ENCODE measurements around the gene FYTTD1. TPM values are rescaled to one million over a fixed set of nuclear protein-coding genes. Genes with fewer than 3 reads are reported as not detected.

The FYTTD1 gene
- total RNA-seq, 3 donors from 2014 or later (not counting 1 experiment from before 2014, with no cell fraction given): 58.0 to 75.6 (median 72.2) TPM

- peaks cover 5% of the 10 kb centered on the region for H3K4me1 ChIP-seq (ENCODE audit: control insufficient read depth, insufficient read depth, low read length)
- H3K36me3 ChIP-seq (ENCODE audit: control insufficient read depth, insufficient read depth, low read length): peaks cover 29% of the 10 kb centered on the region
- no peaks in the 10 kb centered on the region for H3K27me3 Mint-ChIP-seq (ENCODE audit: low read depth in 2 of 2)
- H3K27ac ChIP-seq (ENCODE audit: low read length): no peak overlapping the region
- H3K4me3 ChIP-seq (ENCODE audit: low read length): no peak overlapping the region
- H3K27me3 ChIP-seq (ENCODE audit: control insufficient read depth, insufficient read depth, low read length): no peaks in the 10 kb centered on the region
- ATAC-seq: no peak
- H3K36me3 Mint-ChIP-seq: no peaks in the 10 kb centered on the region
- intact Hi-C loops (cut with micrococcal nuclease): no loop called here
- H3K4me3 Mint-ChIP-seq: no peak overlapping the region
- H3K9me3 Mint-ChIP-seq: no peaks in the 10 kb centered on the region
- no peak overlapping the region for H3K27ac Mint-ChIP-seq
- H3K9me3 ChIP-seq (ENCODE audit: control insufficient read depth, insufficient read depth, low read length): no peaks in the 10 kb centered on the region
- H3K4me1 Mint-ChIP-seq: peaks cover 30 to 36% of the 10 kb centered on the region in 2 donors
- no CpG with 5 or more reads among the region's 3 CpGs for WGBS (ENCODE audit: insufficient coverage)
- DNase-seq: no peak
- TF ChIP-seq, protein P1, sequence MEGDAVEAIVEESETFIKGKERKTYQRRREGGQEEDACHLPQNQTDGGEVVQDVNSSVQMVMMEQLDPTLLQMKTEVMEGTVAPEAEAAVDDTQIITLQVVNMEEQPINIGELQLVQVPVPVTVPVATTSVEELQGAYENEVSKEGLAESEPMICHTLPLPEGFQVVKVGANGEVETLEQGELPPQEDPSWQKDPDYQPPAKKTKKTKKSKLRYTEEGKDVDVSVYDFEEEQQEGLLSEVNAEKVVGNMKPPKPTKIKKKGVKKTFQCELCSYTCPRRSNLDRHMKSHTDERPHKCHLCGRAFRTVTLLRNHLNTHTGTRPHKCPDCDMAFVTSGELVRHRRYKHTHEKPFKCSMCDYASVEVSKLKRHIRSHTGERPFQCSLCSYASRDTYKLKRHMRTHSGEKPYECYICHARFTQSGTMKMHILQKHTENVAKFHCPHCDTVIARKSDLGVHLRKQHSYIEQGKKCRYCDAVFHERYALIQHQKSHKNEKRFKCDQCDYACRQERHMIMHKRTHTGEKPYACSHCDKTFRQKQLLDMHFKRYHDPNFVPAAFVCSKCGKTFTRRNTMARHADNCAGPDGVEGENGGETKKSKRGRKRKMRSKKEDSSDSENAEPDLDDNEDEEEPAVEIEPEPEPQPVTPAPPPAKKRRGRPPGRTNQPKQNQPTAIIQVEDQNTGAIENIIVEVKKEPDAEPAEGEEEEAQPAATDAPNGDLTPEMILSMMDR (IDR thresholded peaks at IDR 0.05): no peak
Measured at GRCh38 chr3:197756704-197757103, 7.0 kb downstream of the FYTTD1 start.

- TF ChIP-seq, protein P1 (IDR thresholded peaks at IDR 0.05): no peak
- H3K27me3 ChIP-seq (ENCODE audit: control insufficient read depth, insufficient read depth, low read length): no peaks in the 10 kb centered on the region
- intact Hi-C loops (cut with micrococcal nuclease): no loop called here
- H3K9me3 ChIP-seq (ENCODE audit: control insufficient read depth, insufficient read depth, low read length): no peaks in the 10 kb centered on the region
- Mint-ChIP-seq H3K4me3 (no peak overlapping the region), H3K27ac (no peak overlapping the region), H3K4me1 (peaks cover 21 to 23% of the 10 kb centered on the region in 2 donors), H3K9me3 (no peaks in the 10 kb centered on the region), H3K36me3 (no peaks in the 10 kb centered on the region), H3K27me3 (ENCODE audit: low read depth in 2 of 2) (no peaks in the 10 kb centered on the region)
- DNase-seq (no peak), ATAC-seq (no peak)
- H3K27ac ChIP-seq (ENCODE audit: low read length): no peak overlapping the region
- H3K4me1 ChIP-seq (ENCODE audit: control insufficient read depth, insufficient read depth, low read length): no peaks in the 10 kb centered on the region
- 97% methylated on average over 4 of the region's 4 CpGs for WGBS (ENCODE audit: insufficient coverage)
- H3K36me3 ChIP-seq (ENCODE audit: control insufficient read depth, insufficient read depth, low read length): peaks cover 41% of the 10 kb centered on the region
- H3K4me3 ChIP-seq (ENCODE audit: low read length): no peak overlapping the region
Measured at GRCh38 chr3:197758512-197758911, 8.8 kb downstream of the FYTTD1 start.

- no peaks in the 10 kb centered on the region for H3K27me3 ChIP-seq (ENCODE audit: control insufficient read depth, insufficient read depth, low read length)
- H3K9me3 ChIP-seq (ENCODE audit: control insufficient read depth, insufficient read depth, low read length): no peaks in the 10 kb centered on the region
- Mint-ChIP-seq H3K36me3 (no peaks in the 10 kb centered on the region), H3K27ac (no peak overlapping the region), H3K4me1 (no peaks in the 10 kb centered on the region), H3K4me3 (no peak overlapping the region), H3K27me3 (ENCODE audit: low read depth in 2 of 2) (no peaks in the 10 kb centered on the region), H3K9me3 (no peaks in the 10 kb centered on the region)
- TF ChIP-seq, protein P1 (IDR thresholded peaks at IDR 0.05): no peak
- H3K4me1 ChIP-seq (ENCODE audit: control insufficient read depth, insufficient read depth, low read length): no peaks in the 10 kb centered on the region
- no peak for ATAC-seq
- no peak overlapping the region for H3K4me3 ChIP-seq (ENCODE audit: low read length)
- H3K27ac ChIP-seq (ENCODE audit: low read length): no peak overlapping the region
- peaks cover 48% of the 10 kb centered on the region for H3K36me3 ChIP-seq (ENCODE audit: control insufficient read depth, insufficient read depth, low read length)
- DNase-seq: no peak
- intact Hi-C loops (cut with micrococcal nuclease): no loop called here
Measured at GRCh38 chr3:197761784-197762183, 12.1 kb downstream of the FYTTD1 start.

DNA sequence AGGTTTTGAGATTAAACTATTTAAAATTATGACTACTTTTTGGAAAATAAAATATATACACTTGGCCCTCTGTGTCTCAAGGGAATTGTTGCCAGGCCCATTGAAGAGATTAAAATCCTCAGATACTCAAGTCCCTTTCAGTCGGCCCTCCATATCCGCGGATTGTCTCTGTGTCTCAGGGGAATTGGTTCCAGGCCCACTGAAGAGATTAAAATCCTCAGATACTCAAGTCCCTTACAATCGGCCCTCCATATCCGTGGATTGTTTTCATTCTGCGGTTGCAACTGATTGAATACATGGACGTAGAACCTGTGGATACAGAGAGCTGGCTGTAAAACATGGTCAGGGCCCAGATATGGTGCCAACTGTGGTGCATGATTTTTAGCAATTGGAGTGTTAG, 25.6 kb downstream of the FYTTD1 start:
- no peak overlapping the region for H3K27ac ChIP-seq (ENCODE audit: low read length)
- TF ChIP-seq, protein P1 (IDR thresholded peaks at IDR 0.05): no peak
- DNase-seq: no peak
- peaks cover 18% of the 10 kb centered on the region for H3K36me3 Mint-ChIP-seq
- no peaks in the 10 kb centered on the region for H3K27me3 Mint-ChIP-seq (ENCODE audit: low read depth in 2 of 2)
- H3K9me3 ChIP-seq (ENCODE audit: control insufficient read depth, insufficient read depth, low read length): no peaks in the 10 kb centered on the region
- H3K27me3 ChIP-seq (ENCODE audit: control insufficient read depth, insufficient read depth, low read length): no peaks in the 10 kb centered on the region
- H3K4me1 ChIP-seq (ENCODE audit: control insufficient read depth, insufficient read depth, low read length): no peaks in the 10 kb centered on the region
- H3K4me3 ChIP-seq (ENCODE audit: low read length): no peak overlapping the region
- ATAC-seq: no peak
- 98% methylated on average over 7 of the region's 7 CpGs for WGBS (ENCODE audit: insufficient coverage)
- H3K4me1 Mint-ChIP-seq: no peaks in the 10 kb centered on the region
- H3K9me3 Mint-ChIP-seq: no peaks in the 10 kb centered on the region
- H3K27ac Mint-ChIP-seq: no peak overlapping the region
- H3K4me3 Mint-ChIP-seq: no peak overlapping the region
- H3K36me3 ChIP-seq (ENCODE audit: control insufficient read depth, insufficient read depth, low read length): peaks cover 83% of the 10 kb centered on the region
- intact Hi-C loops (cut with micrococcal nuclease): no loop called here

All from natural killer cell (primary cell).